Spleen (tissue), 11 donors: ENCODE results near the gene AP1B1. TPM values are rescaled to one million over a fixed set of nuclear protein-coding genes. Genes with fewer than 3 reads are reported as not detected.
"Not testable (repeated sequence)": the region's sequence is repeated elsewhere in the genome, so short reads cannot be mapped to it uniquely, and the experiment has no call there.

ENCODE experiments used
- DNase-seq: peaks from one replicate; pipeline ENCODE4 v3.0.0-alpha.2; 2020
- H3K27ac ChIP-seq, 8 donors: fragments of 200-600 bp; sonication (generic) in 7 of 8; 1 replicate in 4 of 8; 2 replicates in 4 of 8; pipeline versions ENCODE4 v1.5.0 to v1.8.0; 2016 to 2021; ENCODE audit warnings: inconsistent platforms in 4 of 8, mild to moderate bottlenecking in 4 of 8, moderate library complexity in 1 of 8
- H3K27me3 ChIP-seq, 7 donors: fragments of 200-600 bp; sonication (generic) in 6 of 7; replicated peaks in 1 of 7; 1 replicate in 4 of 7; 2 replicates in 3 of 7; pipeline versions ENCODE4 v1.5.0 to v1.8.0; 2016 to 2021; ENCODE audit warnings: inconsistent platforms in 3 of 7, mild to moderate bottlenecking in 1 of 7
- H3K36me3 ChIP-seq, 6 donors: fragments of 200-600 bp; sonication (generic) in 5 of 6; 1 replicate in 4 of 6; 2 replicates in 2 of 6; pipeline versions ENCODE4 v1.5.0 to v1.8.0; 2016 to 2021; ENCODE audit warnings: inconsistent platforms in 2 of 6
- H3K4me1 ChIP-seq, 6 donors: fragments of 200-600 bp; sonication (generic) in 5 of 6; 1 replicate in 3 of 6; 2 replicates in 3 of 6; pipeline versions ENCODE4 v1.5.0 to v1.8.0; 2016 to 2021; ENCODE audit warnings: inconsistent platforms in 3 of 6
- H3K4me3 ChIP-seq, 8 donors: fragments of 200-600 bp; sonication (generic) in 7 of 8; 1 replicate in 4 of 8; 2 replicates in 4 of 8; pipeline versions ENCODE4 v1.5.0 to v1.8.0; 2016 to 2021; ENCODE audit warnings: inconsistent platforms in 4 of 8, mild to moderate bottlenecking in 4 of 8, moderate library complexity in 2 of 8
- H3K9me3 ChIP-seq, 8 donors: fragments of 200-600 bp; sonication (generic) in 7 of 8; 1 replicate in 4 of 8; 2 replicates in 4 of 8; pipeline versions ENCODE4 v1.5.0 to v1.8.0; 2016 to 2021; ENCODE audit warnings: inconsistent platforms in 4 of 8
- CTCF ChIP-seq, 11 experiments: fragments of 200-600 bp in 7 of 11; fragments of 450-650 bp in 4 of 11; sonication (generic) in 4 of 11; IDR thresholded peaks in 8 of 11; conservative IDR thresholded peaks in 3 of 11; 1 replicate in 7 of 11; 2 replicates in 4 of 11; pipeline versions ENCODE4 v1.4.0 to v1.8.0; 2016 to 2021; ENCODE audit warnings: antibody characterized with exemption in 11 of 11, inconsistent platforms in 4 of 11, mild to moderate bottlenecking in 1 of 11
- POLR2A ChIP-seq, 3 donors: fragments of 450-650 bp; IDR thresholded peaks; one replicate each; pipeline ENCODE4 v1.5.1; 2017; ENCODE audit warnings: antibody characterized with exemption in 3 of 3, mild to moderate bottlenecking in 1 of 3
- POLR2AphosphoS5 ChIP-seq, 3 donors: sonication (generic); formaldehyde crosslinking; IDR thresholded peaks; one replicate each; pipeline ENCODE4 v1.5.1; 2017; ENCODE audit warnings: antibody characterized with exemption in 3 of 3
- WGBS, 5 donors: extraction: QIAGEN DNeasy Blood & Tissue Kit in 3 of 5; methylation state at CpG; one replicate each; pipeline versions ENCODE4 v1.1.5 to v1.1.7; 2013 to 2018; 5-methylcytosine and 5-hydroxymethylcytosine counted together
- intact Hi-C: fragments of 100-400 bp; cut with DNase I; formaldehyde crosslinking; loops from one replicate; pipeline ENCODE4 v1.15.0; 2023; ENCODE audit warnings: low total_unique reads
- polyA plus RNA-seq, 3 donors: library from polyadenylated mRNA; stranded (reverse); fragments of 200-250 nt; gene quantifications; one replicate each; pipeline ENCODE4 v1.2.1, GENCODE V29; 2013
- total RNA-seq, 7 donors: library from RNA; depleted of rRNA in 3 of 7; stranded (reverse); fragments of >200 nt in 3 of 7; fragmentation: NEBNext Ultra II Directional in 4 of 7; extraction: Animal tissue kit (Norgen Biotek cat#: 25700) in 4 of 7; gene quantifications; one replicate each; pipeline versions ENCODE4 v1.1.0 to v1.2.1, GENCODE V29; 2016 to 2021
- donor health status: healthy with polysubstance abuse.
- donor health status: DM: no; HTN: no; CAD: no; lungs with moderate emphysema.
- donor health status: DM: no; HTN: no; CAD: no.
- donor health status: Bipolar disorder and iron deficiency.
- donor health status: healthy.
- donor health status: DM: no; HTN: no; CAD: no.
- donor health status: DM: yes; HTN: yes; CAD: no.

The AP1B1 gene
- total and polyA plus RNA-seq, 10 donors, result 43.3 to 150 (median 110) TPM

GRCh38 chr22:29414951-29415591 is 26.7 kb upstream of the AP1B1 start:
- intact Hi-C loops, H3K36me3 ChIP-seq, H3K9me3 ChIP-seq, H3K27me3 ChIP-seq: not testable (repeated sequence)
- peak; percentile 17 to 48 (median 30) for TF ChIP-seq POLR2AphosphoS5 (IDR thresholded peaks at IDR 0.05)
- DNase-seq, result peak; percentile 85
- Histone ChIP-seq H3K4me1 (peaks cover 6 to 48% (median 21%) of the 10 kb centered on the region in 6 donors), H3K4me3 (peak overlapping the region; percentile 48 to 67 (median 58)), H3K27ac (peak overlapping the region; percentile 75 to 89 (median 82))
- WGBS, 5 donors, result 26 to 40% (median 26%) methylated on average over 23 of the region's 23 CpGs

GRCh38 chr22:29412772-29413171 is 24.4 kb upstream of the AP1B1 start:
- 19 to 73% (median 55%) methylated on average over 1 to 4 of the region's 4 CpGs for WGBS, 5 donors
- DNase-seq, H3K9me3 ChIP-seq, H3K36me3 ChIP-seq, H3K27me3 ChIP-seq, intact Hi-C loops, H3K4me3 ChIP-seq: not testable (repeated sequence)
- peak in 6 of 11 experiments; percentile 21 to 55 (median 40) for TF ChIP-seq CTCF (IDR thresholded peaks at IDR 0.05 in 8 of 11, conservative IDR thresholded peaks at IDR 0.05 in 3 of 11)
- Histone ChIP-seq H3K4me1 (peaks cover 6 to 40% (median 20%) of the 10 kb centered on the region in 6 donors), H3K27ac (peak overlapping the region in 2 of 8 donors; percentile 71 to 75)

- H3K27me3 ChIP-seq, DNase-seq, intact Hi-C loops, H3K36me3 ChIP-seq, H3K9me3 ChIP-seq: not testable (repeated sequence)
- WGBS, 5 donors, result 12 to 34% (median 31%) methylated on average over 3 to 4 of the region's 4 CpGs
- Histone ChIP-seq H3K4me3 (peak overlapping the region in 1 of 8 donors; percentile 42), H3K4me1 (peaks cover 6 to 40% (median 20%) of the 10 kb centered on the region in 6 donors), H3K27ac (peak overlapping the region in 6 of 8 donors; percentile 29 to 75 (median 62))
Observed at GRCh38 chr22:29411569-29412211, 23.3 kb upstream of the AP1B1 start.

- Histone ChIP-seq H3K9me3 (no peaks in the 10 kb centered on the region), H3K4me3 (no peak overlapping the region), H3K36me3 (no peaks in the 10 kb centered on the region), H3K27ac (no peak overlapping the region), H3K27me3 (no peaks in the 10 kb centered on the region), H3K4me1 (peaks cover 0 to 24% (median 9%) of the 10 kb centered on the region in 6 donors)
- DNase-seq, result no peak
- 36 to 55% (median 39%) methylated on average over 6 of the region's 6 CpGs for WGBS, 5 donors
- intact Hi-C loops, result no loop called here
- TF ChIP-seq POLR2A (IDR thresholded peaks at IDR 0.05), result no peak
- no peak for TF ChIP-seq CTCF (IDR thresholded peaks at IDR 0.05 in 8 of 11, conservative IDR thresholded peaks at IDR 0.05 in 3 of 11)
- no peak for TF ChIP-seq POLR2AphosphoS5 (IDR thresholded peaks at IDR 0.05)
Observed at GRCh38 chr22:29408940-29409339, 20.6 kb upstream of the AP1B1 start.

GRCh38 chr22:29401538-29401937 is 13.2 kb upstream of the AP1B1 start:
- H3K27ac ChIP-seq, H3K4me3 ChIP-seq, H3K36me3 ChIP-seq, intact Hi-C loops, H3K9me3 ChIP-seq, H3K4me1 ChIP-seq, DNase-seq, H3K27me3 ChIP-seq: not testable (repeated sequence)
- WGBS, 5 donors, result 60 to 73% (median 70%) methylated on average over 6 of the region's 6 CpGs
